Mesenteric fat pad (tissue), 1 donor: Measurements from ENCODE around the gene SOCS1. TPM values are rescaled to one million over a fixed set of nuclear protein-coding genes. Genes with fewer than 3 reads are reported as not detected.
"Not testable (repeated sequence)": the region's sequence is repeated elsewhere in the genome, so short reads cannot be mapped to it uniquely, and the experiment has no call there.

Source experiments
- DNase-seq: peaks from one replicate; pipeline ENCODE4 v3.0.0-alpha.2; 2020; ENCODE audit warnings: low spot score
- total RNA-seq: library from RNA; stranded (reverse); fragmentation: NEBNext Ultra II Directional; extraction: Animal tissue kit (Norgen Biotek cat#: 25700); gene quantifications from one replicate; pipeline ENCODE4 v1.2.1, GENCODE V29; 2021
- donor health status: DM: yes; HTN: yes; CAD: no.

Gene SOCS1
- total RNA-seq, 1 donor from 2014 or later: 35.0 TPM

DNA sequence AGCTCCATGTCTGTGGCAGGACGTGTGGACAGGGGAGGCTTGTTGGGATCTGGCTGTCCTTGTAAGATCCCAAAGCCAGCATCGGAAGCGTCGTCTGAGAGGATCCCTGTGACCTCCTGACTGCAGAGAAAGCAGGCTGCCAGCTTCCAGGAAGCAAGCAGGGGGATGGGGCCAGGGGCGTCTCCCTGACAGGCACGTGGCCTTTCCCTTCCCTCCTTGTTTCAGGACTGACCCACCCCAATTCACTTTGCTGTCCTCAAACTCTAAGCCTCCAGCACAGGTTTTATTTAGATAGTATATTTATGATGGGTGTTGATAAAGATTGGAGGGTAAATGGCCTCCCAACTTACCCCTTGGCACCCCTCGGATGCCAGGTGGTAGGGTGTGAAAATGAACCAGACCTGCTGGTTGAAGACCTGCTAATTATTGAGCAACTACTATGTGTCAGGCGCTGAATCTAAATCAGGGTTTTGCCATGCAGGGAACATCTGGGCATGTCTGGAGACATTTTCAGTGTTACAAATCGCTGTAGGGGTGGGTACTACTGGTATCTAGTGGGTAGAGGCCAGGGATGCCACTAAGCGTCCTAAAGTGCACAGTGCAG lies 24.5 kb downstream of the SOCS1 start:
- DNase-seq: no peak

- no peak for DNase-seq
Observed at GRCh38 chr16:11229906-11230305, 26.1 kb downstream of the SOCS1 start.

- no peak for DNase-seq
Observed at GRCh38 chr16:11229432-11229831, 26.6 kb downstream of the SOCS1 start.

- no peak for DNase-seq
Observed at GRCh38 chr16:11225677-11226549, 30.1 kb downstream of the SOCS1 start.

- DNase-seq: no peak
Observed at GRCh38 chr16:11224894-11225676, 30.9 kb downstream of the SOCS1 start.

GRCh38 chr16:11224096-11224893 lies 31.7 kb downstream of the SOCS1 start:
- DNase-seq: no peak

DNA sequence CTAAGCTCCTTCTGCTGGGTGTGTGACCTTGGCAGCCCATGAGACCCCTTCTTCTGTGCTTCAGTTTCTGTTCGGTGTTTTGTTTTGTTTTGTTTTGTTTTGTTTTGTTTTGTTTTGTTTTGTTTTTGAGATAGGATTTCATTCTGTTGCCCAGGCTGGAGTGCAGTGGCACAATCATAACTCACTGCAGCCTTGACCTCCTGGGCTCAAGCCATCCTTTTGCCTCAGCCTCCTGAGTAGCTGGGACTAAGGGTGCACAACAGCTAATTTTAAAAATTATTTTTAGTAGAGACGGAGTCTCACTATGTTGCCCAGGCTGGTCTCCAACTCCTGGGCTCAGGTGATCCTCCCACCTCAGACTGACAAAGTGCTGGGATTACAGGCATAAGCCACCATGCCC lies 35.5 kb downstream of the SOCS1 start:
- not testable (repeated sequence) for DNase-seq

DNA sequence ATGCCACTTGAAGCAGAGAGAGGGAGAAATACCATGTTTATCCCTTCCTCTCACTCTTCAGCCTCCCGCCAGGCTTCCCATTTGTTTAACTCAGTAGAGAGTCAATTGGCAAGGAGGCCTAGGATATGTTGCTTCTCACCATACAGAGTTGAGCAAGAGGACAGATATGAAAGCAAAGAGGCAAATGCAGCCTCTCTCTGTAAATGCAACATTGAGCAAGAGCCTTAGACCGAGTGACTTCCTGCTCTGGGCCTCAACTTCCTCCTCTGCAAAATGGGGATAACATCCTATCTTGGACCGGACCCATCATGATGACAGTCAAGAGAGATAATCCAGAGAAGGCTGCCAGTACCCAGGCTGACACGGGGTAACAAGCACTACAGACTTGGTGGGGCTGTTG lies 36.8 kb downstream of the SOCS1 start:
- no peak for DNase-seq

DNA sequence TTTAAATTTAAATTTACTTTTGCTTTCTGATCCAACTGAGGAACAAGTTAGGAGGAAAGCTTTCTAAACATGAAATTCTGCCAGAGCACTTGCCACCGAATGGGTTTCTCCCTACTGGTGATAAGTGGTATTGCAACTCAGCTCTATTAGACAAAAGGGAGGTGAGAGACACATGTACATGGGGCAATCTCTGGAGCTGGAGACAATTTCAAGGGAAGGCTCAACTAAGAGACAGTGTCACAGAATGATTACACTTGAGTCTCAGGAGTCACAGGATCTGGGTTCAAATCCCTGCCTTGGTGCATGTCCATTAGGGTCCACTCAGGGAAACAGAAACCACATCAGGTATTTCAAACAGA lies 37.4 kb downstream of the SOCS1 start:
- DNase-seq: no peak

- DNase-seq: no peak
Observed at GRCh38 chr16:11217651-11218603, 38.1 kb downstream of the SOCS1 start.

- no peak for DNase-seq
Observed at GRCh38 chr16:11215935-11216556, 40.0 kb downstream of the SOCS1 start.

DNA sequence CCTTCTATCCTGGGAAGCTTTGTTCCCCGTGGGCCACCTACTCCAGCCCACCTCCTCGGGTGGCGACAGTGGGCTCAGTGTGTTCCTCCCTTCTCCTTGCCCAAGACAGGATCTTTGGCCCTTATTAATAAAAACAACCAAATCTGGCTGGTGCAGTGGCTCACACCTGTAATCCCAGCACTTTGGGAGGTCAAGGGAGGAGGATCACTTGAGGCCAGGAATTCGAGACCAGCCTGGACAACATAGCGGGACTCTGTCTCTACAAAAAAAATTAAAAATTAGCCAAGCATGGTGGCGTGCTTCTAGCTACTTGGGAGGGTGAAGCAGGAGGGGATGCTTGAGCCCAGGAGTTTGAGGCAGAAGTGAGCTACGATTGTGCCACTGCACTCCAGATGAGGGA lies 42.2 kb downstream of the SOCS1 start:
- DNase-seq: no peak

- no peak for DNase-seq
Observed at GRCh38 chr16:11213373-11213772, 42.6 kb downstream of the SOCS1 start.

DNA sequence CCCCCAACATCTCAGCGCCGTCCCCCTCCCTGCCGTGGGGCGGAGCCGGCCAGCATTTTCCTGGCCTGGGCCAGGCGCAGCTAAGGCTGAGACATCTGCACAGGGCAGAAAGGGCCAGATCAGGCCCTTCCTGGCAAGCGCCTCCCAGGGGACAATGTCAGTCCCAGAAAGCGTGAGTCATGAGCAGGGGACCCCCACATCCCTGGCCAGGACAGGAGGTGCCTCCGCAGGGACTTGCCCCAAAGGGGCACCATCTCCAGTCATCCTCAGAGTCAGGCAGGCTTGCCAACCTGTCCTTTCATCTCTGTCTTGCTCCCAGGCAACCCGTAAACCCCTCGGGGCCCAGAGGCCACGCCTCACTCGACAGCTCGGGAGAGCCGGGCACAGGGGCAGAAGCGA lies 43.2 kb downstream of the SOCS1 start:
- no peak for DNase-seq

DNA sequence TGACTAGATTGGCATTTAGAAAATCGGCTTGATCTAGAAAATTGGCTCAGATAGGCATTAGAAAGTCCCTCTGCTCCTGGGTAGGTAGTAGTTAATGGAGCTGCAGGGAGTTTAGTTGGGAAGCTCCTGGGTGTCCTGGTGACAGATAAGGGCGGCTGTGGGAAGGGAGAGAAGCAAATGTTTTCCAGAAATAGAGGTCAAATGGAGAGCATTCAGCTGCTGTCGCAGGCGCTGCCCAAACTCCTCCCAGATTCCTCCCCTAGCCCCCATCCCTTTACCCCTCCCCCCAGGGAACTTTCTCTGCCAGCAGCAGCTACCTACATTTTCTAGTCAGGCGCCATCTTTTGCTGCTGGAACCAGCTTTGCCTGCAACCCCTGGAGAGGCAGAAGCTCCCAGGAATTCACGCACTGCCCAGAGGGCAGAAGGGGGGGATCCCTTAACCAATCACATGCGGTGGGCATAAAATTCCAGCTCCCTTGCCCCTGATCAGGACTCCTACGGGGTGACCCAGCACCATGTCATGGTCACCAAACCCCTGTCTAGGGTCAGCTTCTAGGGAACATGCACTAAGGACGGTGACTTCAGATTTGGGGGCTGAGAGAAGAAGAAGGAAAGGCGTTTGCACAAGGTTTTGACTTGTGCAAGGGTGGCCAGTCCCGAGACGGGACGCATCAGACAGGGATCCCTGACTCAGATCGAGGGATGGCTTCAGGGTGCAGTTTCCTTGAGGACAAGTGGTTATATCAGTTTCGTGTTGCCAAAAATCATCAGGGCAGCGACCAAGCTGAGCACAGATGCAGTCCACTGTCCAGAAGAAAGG lies 43.8 kb downstream of the SOCS1 start:
- no peak for DNase-seq

DNA sequence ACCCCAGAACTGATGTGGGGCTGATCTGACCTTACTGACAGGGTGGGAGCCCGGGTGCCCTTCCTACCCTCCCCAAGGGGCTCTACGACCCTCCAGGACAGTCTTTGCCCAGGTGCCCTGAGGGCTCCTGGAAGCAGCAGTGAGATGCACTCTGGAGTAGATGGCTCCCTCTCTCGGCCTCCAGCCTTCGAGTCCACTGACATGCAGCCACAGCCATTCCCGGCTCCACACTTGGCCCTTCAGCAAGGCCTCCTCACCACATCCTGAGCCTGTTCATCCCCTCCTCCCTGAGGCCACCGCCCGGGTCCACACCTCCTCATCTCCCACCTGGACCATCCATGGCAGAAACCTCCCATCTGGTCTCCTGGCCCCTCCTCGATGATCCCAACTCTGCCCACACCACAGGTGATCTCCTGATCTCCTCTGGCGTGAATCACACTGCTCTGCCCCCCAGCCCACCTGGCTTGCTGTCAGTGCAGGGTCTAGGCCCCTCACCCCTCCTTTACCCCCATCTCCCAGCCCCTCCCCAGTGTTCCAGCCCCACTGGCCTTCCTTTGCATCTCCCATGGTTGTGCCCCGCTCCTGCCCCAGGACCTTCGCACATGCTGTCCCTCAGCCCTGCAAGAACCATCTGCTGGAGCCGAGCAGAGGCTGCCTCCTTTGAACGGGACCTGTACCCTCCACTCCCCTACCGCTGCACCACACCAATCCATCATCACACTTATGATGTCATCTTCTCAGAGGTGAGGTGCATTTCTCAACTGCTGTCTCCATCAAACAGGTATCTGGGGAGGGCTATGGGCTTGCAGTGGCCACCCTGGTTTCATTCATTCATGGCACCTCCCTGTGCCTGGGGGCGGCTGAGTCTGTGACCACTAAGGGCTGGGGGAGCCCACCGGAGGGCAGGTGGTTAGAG lies 44.7 kb downstream of the SOCS1 start:
- DNase-seq: no peak

GRCh38 chr16:11210260-11210659 lies 45.7 kb downstream of the SOCS1 start:
- DNase-seq: no peak
